Neuronal stem cell (in vitro differentiated cells): ENCODE results near the gene GCGR.
A peak's percentile ranks its signal among the peaks of the same experiment; 100 is the strongest.

Source experiments
- DNase-seq: peaks from one replicate; pipeline ENCODE4 v3.0.0-alpha.2; 2013; ENCODE audit warnings: low spot score
- H2AFZ ChIP-seq: one replicate; pipeline ENCODE4 v1.6.1; 2013; ENCODE audit warnings: mild to moderate bottlenecking, low read length, inconsistent platforms
- H2AK5ac ChIP-seq: 2 replicates; pipeline ENCODE4 v1.6.1; 2013; ENCODE audit warnings: low read depth, mild to moderate bottlenecking, inconsistent platforms, low read length, moderate library complexity, mixed read lengths
- H2BK120ac ChIP-seq: 2 replicates; pipeline ENCODE4 v1.6.1; 2013; ENCODE audit warnings: low read depth, mild to moderate bottlenecking, inconsistent platforms, low read length, moderate library complexity, mixed read lengths
- H2BK12ac ChIP-seq: one replicate; pipeline ENCODE4 v1.6.1; 2013; ENCODE audit warnings: low read length, inconsistent platforms
- H2BK15ac ChIP-seq: 2 replicates; pipeline ENCODE4 v1.6.1; 2013; ENCODE audit warnings: mild to moderate bottlenecking, low read length, inconsistent platforms, mixed read lengths
- H2BK5ac ChIP-seq: one replicate; pipeline ENCODE4 v1.6.1; 2013; ENCODE audit warnings: inconsistent platforms, mild to moderate bottlenecking, low read length, moderate library complexity
- H3K14ac ChIP-seq: one replicate; pipeline ENCODE4 v1.6.1; 2013; ENCODE audit warnings: low read length, inconsistent platforms
- H3K18ac ChIP-seq: 2 replicates; pipeline ENCODE4 v1.6.1; 2013; ENCODE audit warnings: low read length, inconsistent platforms
- H3K23ac ChIP-seq: 2 replicates; pipeline ENCODE4 v1.6.1; 2013; ENCODE audit warnings: low read depth, mild to moderate bottlenecking, mixed read lengths, low read length, inconsistent platforms; ENCODE audit not compliant: poor library complexity
- H3K27ac ChIP-seq: replicated peaks from 3 replicates; pipeline ENCODE4 v1.5.1; 2013; ENCODE audit warnings: low read length, inconsistent platforms
- H3K27me3 ChIP-seq, 3 experiments: 2 replicates each; pipeline ENCODE4 v1.6.1; 2013; ENCODE audit warnings: low read length in 3 of 3, mild to moderate bottlenecking in 2 of 3, inconsistent platforms in 1 of 3, low read depth in 1 of 3, mixed read lengths in 1 of 3, moderate library complexity in 1 of 3; ENCODE audit not compliant: control insufficient read depth in 3 of 3, insufficient read depth in 3 of 3
- H3K36me3 ChIP-seq, 2 donors: replicated peaks in 1 of 2; 2 replicates each; pipeline ENCODE4 v1.6.1; 2013; ENCODE audit warnings: low read length in 2 of 2; ENCODE audit not compliant: control insufficient read depth in 2 of 2, insufficient read depth in 2 of 2
- H3K4ac ChIP-seq: 2 replicates; pipeline ENCODE4 v1.6.1; 2013; ENCODE audit warnings: inconsistent platforms, mild to moderate bottlenecking, low read length, moderate library complexity
- H3K4me1 ChIP-seq, 2 donors: 1 replicate in 1 of 2; 2 replicates in 1 of 2; pipeline ENCODE4 v1.6.1; 2013; ENCODE audit warnings: low read length in 2 of 2, low read depth in 1 of 2; ENCODE audit not compliant: control insufficient read depth in 2 of 2, insufficient read depth in 1 of 2
- H3K4me2 ChIP-seq: one replicate; pipeline ENCODE4 v1.6.1; 2013; ENCODE audit warnings: mild to moderate bottlenecking, low read length, inconsistent platforms; ENCODE audit not compliant: insufficient read depth, poor library complexity, severe bottlenecking
- H3K4me3 ChIP-seq, 2 donors: 2 replicates each; pipeline ENCODE4 v1.5.1; 2013; ENCODE audit warnings: low read length in 2 of 2, mild to moderate bottlenecking in 2 of 2, inconsistent platforms in 1 of 2, moderate library complexity in 1 of 2
- H3K79me1 ChIP-seq: one replicate; pipeline ENCODE4 v1.6.1; 2013; ENCODE audit warnings: low read depth, mild to moderate bottlenecking, inconsistent platforms, low read length, moderate library complexity
- H3K9ac ChIP-seq: one replicate; pipeline ENCODE4 v1.6.1; 2013; ENCODE audit warnings: mild to moderate bottlenecking, low read depth, low read length, inconsistent platforms; ENCODE audit not compliant: poor library complexity
- H3K9me3 ChIP-seq, 2 donors: replicated peaks in 1 of 2; 2 replicates each; pipeline versions ENCODE3 to v1.6.1; 2013; ENCODE audit warnings: low read length in 2 of 2, mild to moderate bottlenecking in 2 of 2, inconsistent platforms in 1 of 2, low read depth in 1 of 2, mixed read lengths in 1 of 2, moderate library complexity in 1 of 2; ENCODE audit not compliant: control insufficient read depth in 2 of 2, insufficient read depth in 1 of 2
- H4K8ac ChIP-seq: one replicate; pipeline ENCODE4 v1.6.1; 2013; ENCODE audit warnings: low read depth, mild to moderate bottlenecking, inconsistent platforms, low read length, moderate library complexity
- H4K91ac ChIP-seq: one replicate; pipeline ENCODE4 v1.6.1; 2013; ENCODE audit warnings: low read length, low read depth, mild to moderate bottlenecking, inconsistent platforms; ENCODE audit not compliant: poor library complexity
- WGBS, 2 donors: extraction: QIAGEN DNeasy Blood & Tissue Kit; methylation state at CpG; one replicate each; pipeline ENCODE4 v1.1.7; 2013; ENCODE audit warnings: missing lambda C conversion rate in 2 of 2, mixed read lengths in 1 of 2; ENCODE audit not compliant: insufficient read length in 2 of 2, insufficient replicate concordance in 1 of 2; ENCODE audit errors: extremely low coverage in 2 of 2; 5-methylcytosine and 5-hydroxymethylcytosine counted together

Gene GCGR

GRCh38 chr17:81823820-81824550 lies 20.0 kb downstream of the GCGR start:
- Histone ChIP-seq H3K79me1 (peaks cover 14% of the 10 kb centered on the region), H3K14ac (no peak overlapping the region), H3K9ac (no peak overlapping the region), H3K9me3 (no peaks in the 10 kb centered on the region), H2AK5ac (no peak overlapping the region), H2AFZ (no peak overlapping the region), H2BK120ac (no peak overlapping the region), H2BK15ac (no peak overlapping the region), H3K27me3 (no peaks in the 10 kb centered on the region), H3K4me2 (no peak overlapping the region), H3K4me3 (no peak overlapping the region), H3K4ac (no peak overlapping the region), H3K4me1 (peaks cover 3 to 8% of the 10 kb centered on the region in 2 donors), H3K27ac (no peak overlapping the region), H3K18ac (no peak overlapping the region), H4K8ac (no peak overlapping the region), H4K91ac (no peak overlapping the region), H2BK12ac (no peak overlapping the region), H3K36me3 (peaks cover 3 to 28% of the 10 kb centered on the region in 2 donors), H2BK5ac (no peak overlapping the region), H3K23ac (peak overlapping the region; percentile 65)
- WGBS, 2 donors: no CpG with 5 or more reads among the region's 33 CpGs
- no peak for DNase-seq

DNA sequence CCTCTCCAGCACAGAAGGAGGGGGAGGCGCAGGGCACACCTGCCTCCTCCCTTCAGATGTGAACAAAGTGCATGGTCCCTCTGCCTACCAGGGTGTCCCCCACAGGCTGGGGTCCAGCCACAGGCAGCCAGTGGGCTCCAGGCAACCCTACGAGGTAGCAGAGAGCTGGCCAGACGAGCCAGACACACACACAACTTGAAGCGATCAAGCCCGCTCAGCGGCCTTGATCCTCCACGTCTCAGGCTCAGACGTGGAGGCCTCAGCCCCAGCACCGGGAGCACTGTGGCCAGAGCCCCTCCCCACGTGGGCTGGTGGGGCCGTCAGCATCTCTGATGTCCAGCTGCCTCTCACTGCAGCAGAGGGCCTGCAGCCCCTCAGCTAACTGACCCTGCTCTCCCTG lies 20.6 kb downstream of the GCGR start:
- no peak overlapping the region for H3K9ac ChIP-seq
- no peak overlapping the region for H3K4ac ChIP-seq
- H2AFZ ChIP-seq: no peak overlapping the region
- H2BK5ac ChIP-seq: peak overlapping the region; percentile 39
- WGBS, 2 donors: no CpG with 5 or more reads among the region's 11 CpGs
- no peak overlapping the region for H2BK15ac ChIP-seq
- peaks cover 17% of the 10 kb centered on the region for H3K79me1 ChIP-seq
- no peak overlapping the region for H4K91ac ChIP-seq
- peaks cover 3 to 28% of the 10 kb centered on the region in 2 donors for H3K36me3 ChIP-seq
- no peak overlapping the region for H2BK120ac ChIP-seq
- H2BK12ac ChIP-seq: no peak overlapping the region
- no peak overlapping the region for H2AK5ac ChIP-seq
- H3K14ac ChIP-seq: no peak overlapping the region
- H3K23ac ChIP-seq: no peak overlapping the region
- peaks cover 1 to 9% of the 10 kb centered on the region in 2 donors for H3K4me1 ChIP-seq
- DNase-seq: no peak
- H3K27ac ChIP-seq: no peak overlapping the region
- no peak overlapping the region for H3K4me3 ChIP-seq
- no peak overlapping the region for H4K8ac ChIP-seq
- no peak overlapping the region for H3K18ac ChIP-seq
- H3K4me2 ChIP-seq: no peak overlapping the region
- no peaks in the 10 kb centered on the region for H3K27me3 ChIP-seq
- no peaks in the 10 kb centered on the region for H3K9me3 ChIP-seq

DNA sequence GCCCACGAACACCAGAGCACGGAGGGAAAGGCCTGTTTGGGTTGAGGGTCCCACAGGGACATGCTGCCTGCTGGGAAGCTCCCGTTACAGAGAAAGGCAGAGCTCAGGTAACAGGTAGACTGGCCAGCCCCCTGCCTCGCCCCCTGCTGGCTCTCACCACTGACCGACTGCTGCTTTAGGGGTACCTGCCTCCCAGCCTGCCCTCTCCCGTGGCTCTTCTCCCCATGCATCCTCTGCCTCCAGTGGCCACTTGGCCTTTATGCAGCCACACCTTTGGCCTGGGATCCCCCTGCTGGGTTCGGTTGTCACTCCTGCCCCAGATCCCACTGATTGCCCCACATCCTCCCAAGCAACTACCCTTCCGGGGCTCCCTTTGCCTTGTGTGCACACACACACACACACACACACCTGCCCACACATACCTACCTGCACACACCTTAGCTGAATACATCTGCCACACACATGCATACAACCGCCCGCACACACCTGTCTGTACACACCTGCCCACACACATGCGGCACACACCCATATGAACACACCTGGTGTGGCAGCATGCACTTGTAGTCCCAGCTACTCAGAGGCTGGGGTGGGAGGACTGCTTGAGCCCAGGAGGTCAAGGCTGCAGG lies 22.0 kb downstream of the GCGR start:
- no peak for DNase-seq

GRCh38 chr17:81828656-81829055 lies 24.7 kb downstream of the GCGR start:
- Histone ChIP-seq H3K27me3 (no peaks in the 10 kb centered on the region), H2AK5ac (peak overlapping the region; percentile 90), H3K18ac (peak overlapping the region; percentile 7), H3K23ac (no peak overlapping the region), H2BK5ac (peak overlapping the region; percentile 24), H2BK120ac (no peak overlapping the region), H4K8ac (no peak overlapping the region), H2BK12ac (no peak overlapping the region), H3K9ac (no peak overlapping the region), H3K9me3 (no peaks in the 10 kb centered on the region), H2AFZ (no peak overlapping the region), H3K27ac (no peak overlapping the region), H4K91ac (no peak overlapping the region), H3K4me3 (no peak overlapping the region), H3K79me1 (peaks cover 33% of the 10 kb centered on the region), H3K4me1 (peaks cover 6 to 18% of the 10 kb centered on the region in 2 donors), H3K4me2 (no peak overlapping the region), H3K14ac (peak overlapping the region; percentile 75), H3K36me3 (peaks cover 0 to 16% of the 10 kb centered on the region in 2 donors), H3K4ac (peak overlapping the region; percentile 53), H2BK15ac (no peak overlapping the region)
- no CpG with 5 or more reads among the region's 7 CpGs for WGBS, 2 donors
- DNase-seq: no peak

More for the DNA sequence above, 22.0 kb downstream of the GCGR start:
- Histone ChIP-seq H2BK12ac (no peak overlapping the region), H4K91ac (no peak overlapping the region), H3K27me3 (no peaks in the 10 kb centered on the region), H2BK120ac (no peak overlapping the region), H3K27ac (no peak overlapping the region), H2BK5ac (no peak overlapping the region), H3K9me3 (no peaks in the 10 kb centered on the region), H2AK5ac (no peak overlapping the region), H3K14ac (no peak overlapping the region), H4K8ac (no peak overlapping the region), H3K4me3 (no peak overlapping the region), H3K79me1 (peaks cover 23% of the 10 kb centered on the region), H3K4me1 (peaks cover 0 to 9% of the 10 kb centered on the region in 2 donors), H2BK15ac (no peak overlapping the region), H3K4ac (no peak overlapping the region), H2AFZ (no peak overlapping the region), H3K36me3 (peaks cover 3 to 35% of the 10 kb centered on the region in 2 donors), H3K23ac (no peak overlapping the region), H3K18ac (no peak overlapping the region), H3K9ac (no peak overlapping the region), H3K4me2 (no peak overlapping the region)
- WGBS, 2 donors: no CpG with 5 or more reads among the region's 11 CpGs
